DMS53 treated with DMSO at 0.1 percent for 48 hours (cell line): ENCODE measurements around the gene CCND2.
"Not testable (repeated sequence)": the region's sequence is repeated elsewhere in the genome, so short reads cannot be mapped to it uniquely, and the experiment has no call there.

Experiments used
- DNase-seq: peaks from one replicate; lab custom pipeline; 2025; ENCODE audit not compliant: unreplicated experiment; lab: John Stamatoyannopoulos, UW

The CCND2 gene

DNA sequence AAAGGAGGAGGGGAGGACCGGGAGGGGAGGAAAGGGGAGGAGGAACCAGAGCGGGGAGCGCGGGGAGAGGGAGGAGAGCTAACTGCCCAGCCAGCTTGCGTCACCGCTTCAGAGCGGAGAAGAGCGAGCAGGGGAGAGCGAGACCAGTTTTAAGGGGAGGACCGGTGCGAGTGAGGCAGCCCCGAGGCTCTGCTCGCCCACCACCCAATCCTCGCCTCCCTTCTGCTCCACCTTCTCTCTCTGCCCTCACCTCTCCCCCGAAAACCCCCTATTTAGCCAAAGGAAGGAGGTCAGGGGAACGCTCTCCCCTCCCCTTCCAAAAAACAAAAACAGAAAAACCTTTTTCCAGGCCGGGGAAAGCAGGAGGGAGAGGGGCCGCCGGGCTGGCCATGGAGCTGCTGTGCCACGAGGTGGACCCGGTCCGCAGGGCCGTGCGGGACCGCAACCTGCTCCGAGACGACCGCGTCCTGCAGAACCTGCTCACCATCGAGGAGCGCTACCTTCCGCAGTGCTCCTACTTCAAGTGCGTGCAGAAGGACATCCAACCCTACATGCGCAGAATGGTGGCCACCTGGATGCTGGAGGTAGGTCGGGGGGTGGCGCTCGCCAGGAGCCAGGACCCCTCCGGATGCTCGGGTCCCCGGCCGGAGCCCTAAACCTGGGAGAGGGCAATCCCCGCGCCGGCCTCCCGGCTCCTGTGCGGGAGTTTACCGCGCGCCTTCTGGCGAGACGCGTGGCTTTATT lies at the start of gene CCND2:
Gene CCND2 (plus strand): TSS at position 111 of the 744 bp plus-strand sequence. CDS start 279 bp downstream, at position 390.
- peak; percentile 100 for DNase-seq

- DNase-seq, result no peak
Observed at GRCh38 chr12:4224206-4224889, 49.2 kb upstream of the CCND2 start.

DNA sequence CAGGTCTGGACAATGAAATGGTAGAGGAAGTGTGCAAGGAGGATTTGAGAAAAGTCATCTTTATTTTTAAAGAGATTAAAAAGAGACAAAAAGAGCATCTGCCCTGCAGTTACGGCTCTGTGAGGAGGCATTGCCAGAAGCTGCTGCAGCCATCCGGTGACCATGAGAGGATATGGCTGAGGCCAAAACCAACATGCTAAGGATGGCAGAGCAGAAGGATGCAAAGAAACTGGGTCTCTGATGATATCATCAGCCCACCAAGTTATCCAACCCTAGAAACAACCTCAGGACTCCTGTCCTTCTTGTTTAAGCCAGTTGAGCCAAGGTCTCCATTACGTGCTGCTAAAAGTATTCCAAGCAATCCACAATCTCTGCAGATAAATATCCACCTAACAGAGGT lies 48.0 kb upstream of the CCND2 start:
- no peak for DNase-seq

- DNase-seq, result no peak
Observed at GRCh38 chr12:4227046-4227445, 46.5 kb upstream of the CCND2 start.

- DNase-seq, result no peak
Observed at GRCh38 chr12:4228122-4228580, 45.4 kb upstream of the CCND2 start.

DNA sequence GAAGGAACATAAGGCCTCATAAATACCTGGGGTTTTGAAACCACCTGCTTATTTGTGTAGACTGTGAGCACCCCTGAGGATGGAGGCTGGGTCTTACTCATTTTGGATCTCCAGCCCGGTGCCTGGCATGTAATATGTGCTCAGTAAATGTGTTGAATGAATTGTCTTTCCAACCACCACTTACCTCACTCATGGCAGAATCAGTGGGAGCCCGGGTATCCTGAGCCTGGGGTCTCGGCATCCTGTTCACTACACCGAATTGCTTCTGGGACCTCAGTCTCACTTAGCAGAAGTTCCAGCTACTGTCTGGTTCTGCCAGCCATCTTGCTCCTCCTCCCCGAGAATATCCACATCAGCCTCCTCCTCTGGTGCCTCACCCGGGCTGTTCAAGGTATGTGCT lies 43.0 kb upstream of the CCND2 start:
- no peak for DNase-seq

- DNase-seq, result no peak
Observed at GRCh38 chr12:4238577-4238976, 35.0 kb upstream of the CCND2 start.

DNA sequence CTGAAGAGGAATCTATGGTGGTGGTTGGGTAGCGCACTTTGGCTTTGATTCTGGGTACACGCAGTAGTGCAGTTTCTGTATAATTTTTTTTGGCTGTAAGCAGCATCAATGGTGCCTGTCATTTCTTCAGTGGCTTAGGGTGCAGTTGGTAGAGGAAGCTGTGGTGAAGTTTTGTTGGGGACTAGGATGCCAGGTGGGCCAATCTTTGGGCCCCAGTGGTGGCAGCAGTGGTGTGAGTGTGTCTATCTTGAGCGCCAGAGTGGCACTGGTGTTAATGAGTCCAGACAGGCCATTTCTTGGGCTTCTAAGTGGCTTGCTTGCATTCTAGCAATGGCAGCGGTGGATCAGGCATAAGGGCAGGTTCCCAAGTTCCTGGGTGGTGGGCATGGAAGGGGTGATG lies 33.8 kb upstream of the CCND2 start:
- no peak for DNase-seq

- DNase-seq, result no peak
Observed at GRCh38 chr12:4240161-4240783, 33.3 kb upstream of the CCND2 start.

DNA sequence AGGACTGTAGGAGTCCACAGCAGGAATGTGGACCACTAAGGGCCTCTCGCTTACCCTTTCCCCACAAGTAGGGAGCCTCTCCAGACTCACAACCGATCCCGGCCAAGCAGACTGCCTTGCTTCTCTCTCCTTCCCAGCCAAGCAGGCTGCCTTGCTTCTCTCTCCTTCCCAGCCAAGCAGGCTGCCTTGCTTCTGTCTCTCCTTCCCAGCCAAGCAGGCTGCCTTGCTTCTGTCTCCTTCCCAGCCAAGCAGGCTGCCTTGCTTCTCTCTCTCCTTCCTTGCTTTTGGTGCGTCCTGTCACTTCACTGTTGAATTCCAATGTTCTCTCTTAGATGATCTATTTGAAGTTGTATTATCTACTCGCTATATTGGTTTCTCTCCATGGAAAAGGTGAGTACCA lies 32.6 kb upstream of the CCND2 start:
- DNase-seq, result no peak

- no peak for DNase-seq
Observed at GRCh38 chr12:4241592-4241991, 32.0 kb upstream of the CCND2 start.

GRCh38 chr12:4242595-4242994 lies 31.0 kb upstream of the CCND2 start:
- no peak for DNase-seq

DNA sequence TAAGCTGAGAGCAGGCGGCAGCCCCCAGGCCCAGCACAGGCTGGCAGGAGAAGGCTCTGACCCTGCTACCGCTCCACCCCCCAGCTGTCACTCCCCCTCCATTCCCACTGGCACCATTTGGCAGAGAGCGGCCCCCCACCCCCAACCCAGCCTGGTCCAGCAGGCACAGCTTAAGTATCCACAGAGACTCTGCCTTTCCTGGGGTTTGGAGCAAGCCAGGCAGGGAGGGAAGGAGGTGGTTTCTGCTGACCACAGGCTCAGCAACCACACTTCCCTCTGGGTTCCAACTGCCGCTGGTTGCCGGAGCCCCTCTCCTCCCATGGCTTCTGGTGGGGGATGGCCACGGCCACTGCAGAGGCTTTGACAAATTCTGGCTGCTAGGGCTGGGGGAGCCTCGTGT lies 30.5 kb upstream of the CCND2 start:
- DNase-seq, result no peak

GRCh38 chr12:4243491-4244100 lies 30.0 kb upstream of the CCND2 start:
- not testable (repeated sequence) for DNase-seq

DNA sequence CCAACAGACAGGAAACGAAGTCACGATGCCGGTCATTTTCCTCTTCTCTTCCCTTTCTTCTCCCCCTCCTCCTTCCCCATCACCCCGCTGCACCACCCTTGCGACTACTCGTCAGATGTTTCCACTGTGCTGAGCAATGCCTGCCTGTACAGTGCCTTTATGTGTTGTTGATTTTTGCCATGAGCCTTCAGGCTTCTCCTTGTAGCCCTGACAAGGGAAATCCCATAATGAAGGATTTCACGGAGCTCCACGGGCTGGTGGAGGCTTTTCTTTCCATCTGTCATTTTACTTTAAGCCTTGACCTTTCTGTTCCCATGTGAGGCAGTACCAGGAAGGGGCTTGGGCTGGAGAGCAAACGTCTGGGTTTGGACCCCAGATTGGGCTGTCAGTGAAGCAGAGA lies 28.7 kb upstream of the CCND2 start:
- DNase-seq, result no peak

- no peak for DNase-seq
Observed at GRCh38 chr12:4245446-4245845, 28.1 kb upstream of the CCND2 start.

GRCh38 chr12:4246116-4246515 lies 27.4 kb upstream of the CCND2 start:
- no peak for DNase-seq

- DNase-seq, result no peak
Observed at GRCh38 chr12:4250691-4251090, 22.9 kb upstream of the CCND2 start.

GRCh38 chr12:4251216-4251891 lies 22.2 kb upstream of the CCND2 start:
- DNase-seq, result no peak

- DNase-seq, result no peak
Observed at GRCh38 chr12:4251967-4252366, 21.6 kb upstream of the CCND2 start.

DNA sequence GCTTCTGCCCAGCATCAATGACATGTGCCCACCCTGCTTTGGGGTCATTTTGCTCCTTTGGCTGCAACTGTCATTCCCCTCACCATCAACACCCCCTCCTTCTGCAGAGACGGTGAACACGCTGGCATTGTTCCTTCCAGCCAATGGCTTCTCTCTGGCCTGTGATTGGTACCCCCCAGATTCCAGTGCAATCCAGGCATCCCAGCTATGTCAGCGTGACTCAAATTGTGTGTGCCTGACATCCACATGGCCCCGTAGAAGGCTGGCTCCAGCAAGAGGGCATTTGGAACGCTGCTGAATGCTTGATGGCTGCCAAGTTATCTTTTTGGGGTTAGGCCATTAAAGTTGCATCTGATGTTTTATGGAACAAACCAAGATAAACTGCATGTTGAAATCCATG lies 21.0 kb upstream of the CCND2 start:
- no peak for DNase-seq
